ENCODE results near the gene HSPA8. TPM values are rescaled to one million over a fixed set of nuclear protein-coding genes. Genes with fewer than 3 reads are reported as not detected.

HSPA8 gene
- total and polyA plus RNA-seq, 10 of the 15 experiments (the other 5 are each of a cell fraction or from before 2014, with no cell fraction given) = 1,190 to 3,205 (median 2,045) TPM

DNA sequence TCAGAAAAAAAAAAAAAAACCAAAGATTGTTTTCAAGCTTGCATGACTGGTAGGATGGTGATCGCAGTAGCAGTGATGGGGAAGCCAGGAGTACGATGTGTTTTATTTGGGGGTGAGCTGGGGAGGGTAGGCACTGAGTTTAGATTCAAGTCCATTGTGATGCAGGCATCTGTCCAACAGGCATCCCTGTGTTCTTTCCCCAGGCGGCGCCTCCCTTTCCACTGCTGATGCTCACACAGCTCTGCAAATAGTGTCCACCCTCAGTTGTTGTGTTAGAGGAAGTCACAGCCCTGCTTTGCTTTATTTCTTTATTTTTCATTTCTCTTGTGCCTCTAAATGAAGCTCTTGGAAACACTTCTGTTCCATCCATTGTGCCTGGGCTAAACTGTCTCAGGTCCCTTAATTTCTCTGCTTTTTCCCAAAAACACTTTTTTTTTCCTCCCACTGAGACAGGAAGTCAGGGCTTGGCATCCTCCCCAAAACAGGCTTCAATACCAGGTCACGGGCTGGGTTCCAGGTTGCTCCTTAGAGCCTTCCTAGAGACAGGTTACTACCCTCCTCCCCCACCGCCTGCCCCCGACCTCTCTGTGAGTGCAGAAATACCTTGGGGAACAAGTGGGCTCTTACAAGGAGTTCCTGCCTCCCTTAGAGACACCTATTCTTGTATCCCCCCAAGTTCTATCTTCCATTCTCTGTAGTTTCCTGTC lies 38.6 kb upstream of the HSPA8 start:
- DNase-seq (ENCODE audit: low read depth, low spot score) (no peak), FAIRE-seq (no peak), ATAC-seq (no peak; the same call in 2 of the 3 replicates)
- RAD21 ChIA-PET (ENCODE audit: unreplicated experiment) = interaction anchor here (0.7 kb wide), 1 partner anchor 29 kb away, joined by 3 read pairs; no protein-coding TSS in a partner anchor
- Histone ChIP-seq H3K79me2 (ENCODE audit: control insufficient read depth, insufficient read depth, low read length) (no peaks in the 10 kb centered on the region), H3K9ac (ENCODE audit: control insufficient read depth, insufficient read depth, low read length) (no peak overlapping the region), H3K27me3 (replicated peaks in 1 of 2; ENCODE audit: control insufficient read depth in 2 of 2, insufficient read depth in 2 of 2, low read length in 1 of 2) (peaks cover 0 to 2% of the 10 kb centered on the region in 2 experiments; a peak in 1 of 4 replicates), H3K36me3 (ENCODE audit: control insufficient read depth in 2 of 2, insufficient read depth in 2 of 2, low read length in 1 of 2) (no peaks in the 10 kb centered on the region), H3K4me1 (ENCODE audit: control insufficient read depth, insufficient read depth, low read length) (no peaks in the 10 kb centered on the region), H3K27ac (ENCODE audit: control insufficient read depth, insufficient read depth) (no peak overlapping the region), H2AFZ (ENCODE audit: control insufficient read depth, low read depth, low read length) (no peak overlapping the region), H3K4me2 (ENCODE audit: control insufficient read depth, insufficient read depth) (no peak overlapping the region), H3K9me3 (replicated peaks; ENCODE audit: control insufficient read depth, insufficient read depth, low read length) (no peaks in the 10 kb centered on the region), H4K20me1 (ENCODE audit: control insufficient read depth, insufficient read depth) (no peaks in the 10 kb centered on the region), H3K4me3 (no peak overlapping the region)
- WGBS (ENCODE audit: insufficient coverage, insufficient replicate concordance, low lambda C conversion rate, missing lambda C conversion rate) = 69% methylated on average over 7 of the region's 7 CpGs
- intact Hi-C loops (cut with micrococcal nuclease; ENCODE audit: unreplicated experiment) = loop anchor here (10.0 kb wide), 1 partner anchor 604 kb away; no protein-coding TSS in a partner anchor
- TF ChIP-seq, protein P1, sequence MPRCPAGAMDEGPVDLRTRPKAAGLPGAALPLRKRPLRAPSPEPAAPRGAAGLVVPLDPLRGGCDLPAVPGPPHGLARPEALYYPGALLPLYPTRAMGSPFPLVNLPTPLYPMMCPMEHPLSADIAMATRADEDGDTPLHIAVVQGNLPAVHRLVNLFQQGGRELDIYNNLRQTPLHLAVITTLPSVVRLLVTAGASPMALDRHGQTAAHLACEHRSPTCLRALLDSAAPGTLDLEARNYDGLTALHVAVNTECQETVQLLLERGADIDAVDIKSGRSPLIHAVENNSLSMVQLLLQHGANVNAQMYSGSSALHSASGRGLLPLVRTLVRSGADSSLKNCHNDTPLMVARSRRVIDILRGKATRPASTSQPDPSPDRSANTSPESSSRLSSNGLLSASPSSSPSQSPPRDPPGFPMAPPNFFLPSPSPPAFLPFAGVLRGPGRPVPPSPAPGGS (IDR thresholded peaks at IDR 0.05; ENCODE audit: borderline replicate concordance, insufficient read depth, low read depth, low read length, poor library complexity, severe bottlenecking) = no peak
- no peak for TF ChIP-seq MEF2A (IDR thresholded peaks at IDR 0.05; ENCODE audit: insufficient read depth, low read depth, low read length)
- TF ChIP-seq CHD2 (IDR thresholded peaks at IDR 0.05; ENCODE audit: borderline replicate concordance, low read depth, low read length) = no peak
- TF ChIP-seq POLR2A (IDR thresholded peaks at IDR 0.05; ENCODE audit: low read depth, low read length) = no peak
- CTCF ChIA-PET = interaction anchor here (0.6 to 5.8 kb wide), 5 partner anchors 9 to 375 kb away, joined by 3 to 36 read pairs (median 4); no protein-coding TSS in a partner anchor
- SMC1A ChIA-PET (ENCODE audit: uncharacterized antibody, unreplicated experiment) = interaction anchor here (1.6 kb wide), 1 partner anchor 163 kb away, joined by 3 read pairs; no protein-coding TSS in a partner anchor
- BruUV-seq (replicated peaks) = no TSS peak
- POLR2A ChIA-PET = interaction anchor here (0.6 kb wide), 1 partner anchor 22 kb away, joined by 3 read pairs; no protein-coding TSS in a partner anchor
- in situ Hi-C loops (cut with MboI) = no loop called here

Data from GM12878 (cell line).